DMS53 treated with DMSO at 0.1 percent for 48 hours (cell line): ENCODE measurements around the gene MASP2.
"Not testable (repeated sequence)": the region's sequence is repeated elsewhere in the genome, so short reads cannot be mapped to it uniquely, and the experiment has no call there.

ENCODE experiments used
- DNase-seq: peaks from one replicate; lab custom pipeline; 2025; ENCODE audit not compliant: unreplicated experiment; lab: John Stamatoyannopoulos, UW

MASP2 gene

DNA sequence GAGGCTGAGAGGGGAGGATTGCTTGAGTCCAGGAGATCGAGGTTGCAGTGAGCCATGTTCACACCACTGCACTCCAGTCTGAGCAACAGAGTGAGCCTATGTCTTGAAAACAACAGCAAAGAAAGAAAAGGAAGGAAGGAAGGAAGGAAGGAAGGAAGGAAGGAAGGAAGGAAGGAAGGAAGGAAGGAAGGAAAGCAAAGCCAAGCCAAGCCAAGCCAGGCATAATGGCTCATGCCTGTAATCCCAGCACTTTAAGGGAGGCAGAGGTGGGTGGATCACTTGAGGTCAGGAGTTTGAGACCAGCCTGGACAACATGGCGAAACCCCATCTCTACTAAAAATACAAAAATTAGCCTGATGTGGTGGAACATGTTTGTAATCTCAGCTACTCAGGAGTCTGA lies 55.0 kb downstream of the MASP2 start:
- DNase-seq, result not testable (repeated sequence)

DNA sequence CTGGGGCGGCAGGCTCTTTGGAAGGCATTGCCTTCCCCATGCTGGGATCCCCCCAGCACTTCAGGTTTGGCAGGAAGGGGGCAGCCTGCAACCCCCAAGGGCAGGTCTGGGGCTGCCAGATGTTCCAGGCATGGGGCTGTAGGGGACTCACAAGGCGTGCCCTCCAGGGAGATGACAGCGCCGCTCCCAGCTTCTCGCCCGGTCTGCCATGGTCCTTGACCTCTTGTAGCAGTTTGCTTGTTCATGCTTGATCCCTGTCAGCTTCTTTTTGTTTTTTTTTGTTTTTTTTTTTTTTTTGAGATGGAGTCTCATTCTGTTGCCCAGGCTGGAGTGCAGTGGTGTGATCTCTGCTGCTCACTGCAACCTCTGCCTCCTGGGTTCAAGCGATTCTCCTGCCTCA lies 56.2 kb downstream of the MASP2 start:
- DNase-seq, result no peak

DNA sequence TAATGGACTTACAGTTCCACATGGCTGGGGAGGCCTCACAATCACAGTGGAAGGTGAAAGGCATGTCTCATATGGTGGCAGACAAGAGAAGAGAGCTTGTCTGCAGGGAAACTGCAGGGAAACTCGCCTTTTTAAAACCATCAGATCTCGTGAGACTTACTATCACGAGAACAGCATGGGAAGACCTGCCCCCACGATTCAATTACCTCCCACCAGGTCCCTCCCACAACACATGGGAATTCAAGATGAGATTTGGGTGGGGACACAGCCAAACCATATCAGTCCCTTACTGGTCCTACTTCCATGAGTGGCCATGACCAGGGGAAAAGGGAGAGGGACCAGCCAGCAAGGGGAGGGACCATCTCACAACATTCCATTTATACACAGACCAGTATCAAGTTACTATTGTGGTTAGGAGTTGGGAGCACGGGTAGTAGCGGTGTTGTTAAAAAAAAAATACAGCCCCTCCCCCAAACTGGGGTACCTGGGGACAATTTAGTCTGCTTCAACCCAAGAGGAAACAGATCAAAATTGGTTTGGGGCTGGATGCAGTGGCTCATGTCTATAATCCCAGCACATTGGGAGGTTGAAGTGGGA lies 57.0 kb downstream of the MASP2 start:
- not testable (repeated sequence) for DNase-seq

DNA sequence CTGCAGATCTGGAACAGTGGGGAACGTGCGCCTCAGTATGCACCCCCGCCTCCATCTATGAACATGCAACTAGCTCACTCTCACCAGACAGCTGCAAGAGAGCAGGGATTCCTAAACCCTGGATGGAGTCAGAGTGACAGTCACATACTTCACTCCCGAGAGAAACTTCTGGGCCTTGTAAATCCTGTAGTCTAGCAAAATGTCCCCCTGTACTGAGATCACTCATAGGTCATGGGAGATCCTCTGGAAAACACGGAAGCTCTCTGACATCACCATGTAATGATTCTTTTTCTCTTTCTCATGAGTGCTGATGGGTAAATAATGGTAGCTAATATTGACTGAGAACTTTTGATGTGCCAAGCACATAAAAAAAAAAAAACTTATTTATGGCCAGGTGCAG lies 57.9 kb downstream of the MASP2 start:
- DNase-seq, result peak; percentile 46

DNA sequence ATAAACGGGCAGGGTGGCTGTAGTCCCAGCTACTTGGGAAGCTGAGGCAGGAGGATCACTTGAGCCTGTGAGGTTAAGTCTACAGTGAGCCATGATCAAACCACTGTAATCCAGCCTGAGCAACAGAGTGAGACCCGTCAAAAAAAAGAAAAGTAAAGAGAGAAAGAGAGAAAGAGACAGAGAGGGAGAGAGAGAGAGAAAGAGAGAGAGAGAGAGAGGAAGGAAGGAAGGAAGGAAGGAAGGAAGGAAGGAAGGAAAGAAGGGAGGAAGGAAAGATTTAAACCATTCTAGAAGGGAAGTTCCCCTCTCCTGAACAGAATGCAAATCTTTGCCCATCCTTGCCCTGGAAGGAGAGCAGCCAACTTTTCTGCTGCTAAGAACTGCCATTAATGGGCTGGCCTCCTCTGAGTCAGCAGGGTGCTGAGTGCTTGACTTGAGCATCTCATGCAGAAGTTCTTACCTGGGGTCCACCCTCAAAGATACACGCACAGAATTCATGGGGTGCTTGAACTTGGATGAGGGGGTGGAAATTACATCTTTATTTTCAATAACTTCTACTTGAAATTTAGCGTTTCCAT lies 59.1 kb downstream of the MASP2 start:
- DNase-seq, result no peak

DNA sequence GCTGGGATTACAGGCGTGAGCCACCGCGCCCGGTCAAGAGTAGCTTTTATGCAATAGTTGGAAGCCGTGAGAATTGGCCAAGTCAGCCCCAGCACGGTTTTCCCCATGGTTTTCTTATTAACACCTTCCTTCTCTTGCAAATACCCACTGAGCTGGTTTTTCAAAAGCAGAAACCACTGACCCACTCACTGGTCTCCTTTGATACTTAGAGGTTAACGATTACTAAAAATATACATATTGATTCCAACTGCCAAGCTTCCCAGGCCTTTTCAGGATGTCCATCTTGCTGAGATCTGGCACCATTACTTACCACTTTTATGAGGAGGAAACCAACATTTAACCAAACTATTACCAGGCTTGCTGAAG lies 60.5 kb downstream of the MASP2 start:
- DNase-seq, result no peak

DNA sequence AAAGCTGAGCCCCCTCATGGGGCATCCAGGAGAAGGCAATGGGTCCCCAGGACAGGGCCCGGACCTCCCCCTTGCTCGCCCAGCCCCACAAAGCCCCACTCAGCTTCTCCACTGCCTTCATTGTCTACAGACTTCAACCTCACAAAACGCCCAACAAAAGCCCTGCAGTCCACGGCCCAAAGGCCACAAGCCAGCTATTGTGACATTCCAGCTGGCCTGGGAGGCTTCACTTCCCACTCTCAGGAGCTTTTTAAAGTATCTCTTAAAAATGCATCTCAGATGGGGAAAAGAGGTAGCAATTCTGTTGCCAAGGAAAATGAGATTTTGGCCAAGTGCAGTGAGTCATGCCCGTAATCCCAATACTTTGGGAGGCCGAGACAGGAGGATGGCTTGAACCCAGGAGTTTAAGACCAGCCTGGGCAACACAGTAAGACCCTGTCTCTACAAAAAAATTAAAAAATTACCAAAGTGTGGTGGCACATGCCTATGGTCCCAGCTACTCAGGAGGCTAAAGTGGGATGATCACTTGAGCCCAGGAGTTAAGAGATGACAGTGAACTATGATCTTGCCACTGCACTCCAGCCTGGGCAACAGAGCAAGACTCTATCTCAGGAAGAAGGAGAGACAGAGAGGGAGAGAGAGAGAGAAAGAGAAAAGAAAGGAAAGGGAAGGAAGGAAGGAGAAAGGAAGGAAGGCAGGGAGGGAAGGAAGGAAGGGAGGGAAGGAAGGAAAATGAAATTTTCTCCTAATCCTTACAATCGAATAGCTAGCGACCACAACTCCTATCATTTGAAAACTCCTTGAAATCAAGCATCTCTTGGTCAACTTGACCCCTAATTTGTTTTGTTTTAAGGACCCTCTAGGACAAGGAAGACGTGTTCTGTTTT lies 66.0 kb downstream of the MASP2 start:
- no peak for DNase-seq

DNA sequence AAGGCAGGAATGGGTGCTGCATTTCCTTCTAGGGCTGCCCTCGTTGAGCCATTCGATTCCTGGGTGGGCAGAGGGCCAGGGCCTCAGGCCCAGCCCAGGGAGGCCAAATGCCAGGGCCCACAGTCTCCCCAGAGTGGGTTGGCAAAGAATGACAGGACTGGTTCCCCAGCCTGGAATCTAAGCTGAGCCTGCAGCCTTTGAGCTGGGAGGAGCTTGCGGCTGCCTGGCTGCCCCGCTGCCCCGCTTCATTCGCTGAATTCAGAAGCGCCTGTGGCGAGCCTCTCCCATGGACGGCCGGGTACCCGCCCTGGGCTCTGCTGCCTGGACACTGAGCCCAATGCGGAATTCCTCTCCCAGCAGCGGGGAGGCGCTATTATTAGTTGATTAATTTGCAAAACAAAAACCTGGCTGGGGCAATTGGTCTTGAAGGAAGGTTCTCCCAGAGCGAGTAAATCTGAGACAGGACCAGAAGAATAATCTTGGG lies 66.9 kb downstream of the MASP2 start:
- DNase-seq, result no peak

DNA sequence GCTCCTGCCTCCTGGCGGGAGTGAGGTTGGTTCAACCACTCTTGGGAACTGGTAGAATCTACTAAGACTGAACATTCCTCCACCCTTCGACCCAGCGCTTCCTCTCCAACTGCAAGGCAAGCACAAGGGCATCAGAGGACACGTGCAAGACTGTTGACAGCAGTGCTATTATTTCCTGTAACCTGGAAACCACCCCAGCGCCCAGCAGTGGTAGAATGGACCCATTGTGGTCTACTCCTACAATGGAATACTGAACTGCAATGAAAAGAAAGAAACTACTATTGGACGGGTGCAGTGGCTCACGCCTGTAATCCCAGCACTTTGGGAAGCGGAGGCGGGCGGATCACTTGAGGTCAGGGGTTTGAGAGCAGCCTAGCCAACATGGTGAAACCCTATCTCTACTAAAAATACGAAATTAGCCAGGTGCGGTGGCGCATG lies 67.5 kb downstream of the MASP2 start:
- no peak for DNase-seq

DNA sequence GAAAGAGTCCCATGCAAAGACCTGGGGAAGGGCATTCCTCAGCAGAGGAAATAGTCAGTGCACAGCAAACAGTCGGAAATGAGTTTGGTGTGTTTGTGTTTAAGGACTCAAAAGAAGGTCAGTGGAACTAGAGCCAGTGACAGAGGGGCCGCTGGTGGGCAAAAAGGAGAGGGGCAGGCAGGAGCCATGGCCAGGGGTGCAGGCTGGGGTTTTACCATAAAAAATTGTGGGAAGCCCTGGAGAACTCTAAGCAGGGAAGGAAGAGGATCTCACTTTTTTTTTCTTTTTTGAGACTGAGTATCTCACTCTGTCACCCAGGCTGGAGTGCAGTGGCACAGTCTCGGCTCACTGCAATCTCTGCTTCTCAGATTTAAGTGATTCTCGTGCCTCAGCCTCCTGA lies 68.3 kb downstream of the MASP2 start:
- no peak for DNase-seq
